Stimulated activated naive CD8-positive, alpha-beta T cell treated with anti-CD3 and anti-CD28 coated beads, Interleukin-15, Interleukin-2, amounts not matched to agents 100 ng/mL and 50 ng/mL, for 24 hours (primary cell): ENCODE measurements around the gene PRDM1.
"Not testable (repeated sequence)": the region's sequence is repeated elsewhere in the genome, so short reads cannot be mapped to it uniquely, and the experiment has no call there.

ENCODE experiments used
- H3K27ac Mint-ChIP-seq: one replicate; pipeline ENCODE4 v1.8.0; 2021; ENCODE audit warnings: mild to moderate bottlenecking, mixed read lengths
- H3K27me3 Mint-ChIP-seq: one replicate; pipeline ENCODE4 v1.8.0; 2021; ENCODE audit warnings: mixed read lengths
- H3K36me3 Mint-ChIP-seq: one replicate; pipeline ENCODE4 v1.8.0; 2021; ENCODE audit warnings: low read depth, mixed read lengths
- H3K4me1 Mint-ChIP-seq: one replicate; pipeline ENCODE4 v1.8.0; 2021; ENCODE audit warnings: low read depth, mixed read lengths
- H3K4me3 Mint-ChIP-seq: one replicate; pipeline ENCODE4 v1.8.0; 2021; ENCODE audit warnings: mild to moderate bottlenecking, mixed read lengths
- H3K9me3 Mint-ChIP-seq: one replicate; pipeline ENCODE4 v1.8.0; 2021; ENCODE audit warnings: mixed read lengths

PRDM1 gene

GRCh38 chr6:106145144-106145543 lies 59.0 kb downstream of the PRDM1 start:
- H3K4me3 Mint-ChIP-seq, result no peak overlapping the region

GRCh38 chr6:106145741-106146227 lies 59.6 kb downstream of the PRDM1 start:
- Mint-ChIP-seq H3K27ac (no peak overlapping the region), H3K4me3 (no peak overlapping the region), H3K9me3 (no peaks in the 10 kb centered on the region), H3K27me3 (no peaks in the 10 kb centered on the region), H3K36me3 (no peaks in the 10 kb centered on the region), H3K4me1 (peaks cover 79% of the 10 kb centered on the region)

More at GRCh38 chr6:106145144-106145543, 59.0 kb downstream of the PRDM1 start:
- no peak overlapping the region for H3K27ac Mint-ChIP-seq
- peaks cover 85% of the 10 kb centered on the region for H3K4me1 Mint-ChIP-seq
- no peaks in the 10 kb centered on the region for H3K9me3 Mint-ChIP-seq
- no peaks in the 10 kb centered on the region for H3K36me3 Mint-ChIP-seq
- no peaks in the 10 kb centered on the region for H3K27me3 Mint-ChIP-seq

- Mint-ChIP-seq H3K27ac (no peak overlapping the region), H3K27me3 (no peaks in the 10 kb centered on the region), H3K4me1 (peaks cover 76% of the 10 kb centered on the region), H3K9me3 (no peaks in the 10 kb centered on the region), H3K36me3 (no peaks in the 10 kb centered on the region), H3K4me3 (no peak overlapping the region)
These were observed 60.8 kb downstream of the PRDM1 start for GRCh38 chr6:106146852-106147351.

- H3K4me1 Mint-ChIP-seq, result peaks cover 76% of the 10 kb centered on the region
- H3K36me3 Mint-ChIP-seq, result no peaks in the 10 kb centered on the region
- H3K27me3 Mint-ChIP-seq, result no peaks in the 10 kb centered on the region
- no peak overlapping the region for H3K27ac Mint-ChIP-seq
- H3K9me3 Mint-ChIP-seq, result no peaks in the 10 kb centered on the region
- H3K4me3 Mint-ChIP-seq, result no peak overlapping the region
These were observed 61.3 kb downstream of the PRDM1 start for GRCh38 chr6:106147476-106147875.

GRCh38 chr6:106149472-106150069 lies 63.4 kb downstream of the PRDM1 start:
- Mint-ChIP-seq H3K4me1 (peaks cover 63% of the 10 kb centered on the region), H3K9me3 (peaks cover 3% of the 10 kb centered on the region), H3K4me3 (no peak overlapping the region), H3K36me3 (no peaks in the 10 kb centered on the region), H3K27ac (peak overlapping the region; percentile 85), H3K27me3 (no peaks in the 10 kb centered on the region)

DNA sequence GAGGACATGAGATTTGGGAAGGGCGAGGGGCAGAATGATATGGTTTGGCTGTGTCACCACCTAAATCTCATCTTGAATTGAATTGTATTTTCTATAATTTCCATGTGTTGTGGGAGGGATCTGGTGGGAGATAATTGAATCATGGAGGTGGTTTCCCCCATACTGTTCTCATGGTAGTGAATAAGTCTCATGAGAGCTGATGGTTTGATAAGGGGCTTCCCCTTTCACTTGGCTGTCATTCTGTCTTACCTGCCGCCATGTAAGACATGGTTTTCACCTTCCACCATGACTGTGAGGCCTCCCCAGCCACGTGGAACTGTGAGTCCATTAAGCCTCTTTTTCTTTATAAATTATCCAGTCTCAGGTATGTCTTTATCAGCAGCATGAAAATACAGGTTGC lies 66.3 kb downstream of the PRDM1 start:
- not testable (repeated sequence) for H3K4me3 Mint-ChIP-seq, H3K9me3 Mint-ChIP-seq, H3K36me3 Mint-ChIP-seq, H3K27me3 Mint-ChIP-seq
- H3K27ac Mint-ChIP-seq, result peak overlapping the region; percentile 86
- H3K4me1 Mint-ChIP-seq, result peaks cover 39% of the 10 kb centered on the region

DNA sequence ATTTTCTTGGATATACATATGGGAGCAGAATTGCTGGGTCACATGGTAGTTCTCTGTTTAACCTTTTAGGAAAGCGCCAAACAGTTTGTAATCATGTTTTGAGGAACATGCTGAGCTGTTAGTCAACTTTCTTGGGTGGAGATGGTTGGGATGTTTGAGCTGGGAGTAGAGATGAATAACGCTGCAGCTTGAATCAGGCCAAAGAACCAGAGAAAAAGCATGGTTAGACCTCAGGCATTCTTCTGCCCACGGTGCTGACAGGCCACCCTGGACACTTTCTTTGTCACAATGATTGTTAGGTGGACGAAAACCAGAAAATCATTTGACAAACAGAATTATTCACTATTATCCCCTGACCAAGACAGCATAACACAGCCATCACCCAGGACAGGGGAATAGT lies 66.8 kb downstream of the PRDM1 start:
- H3K4me1 Mint-ChIP-seq, result peaks cover 39% of the 10 kb centered on the region

DNA sequence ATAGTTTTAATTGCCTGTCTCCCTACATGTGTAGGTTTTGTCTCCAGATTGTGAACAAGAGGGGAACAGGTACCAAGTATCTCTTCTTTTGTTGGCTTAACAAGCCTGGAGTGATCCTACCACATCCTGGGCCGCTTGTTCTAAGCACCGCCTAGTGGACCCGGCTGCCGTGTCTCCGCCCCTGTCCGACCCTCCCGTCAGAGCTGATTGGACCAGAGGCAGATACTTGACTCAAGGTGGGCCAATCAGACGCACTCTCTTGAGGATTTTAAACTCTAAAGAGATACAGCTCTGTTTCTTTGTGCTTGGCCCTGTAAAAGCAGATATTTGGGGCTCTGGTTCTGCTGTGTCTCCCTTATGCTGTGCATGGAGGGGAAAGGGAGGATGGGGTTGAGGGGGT lies 68.2 kb downstream of the PRDM1 start:
- Mint-ChIP-seq H3K27ac (no peak overlapping the region), H3K36me3 (no peaks in the 10 kb centered on the region), H3K27me3 (no peaks in the 10 kb centered on the region), H3K9me3 (peaks cover 3% of the 10 kb centered on the region), H3K4me1 (peaks cover 27% of the 10 kb centered on the region), H3K4me3 (no peak overlapping the region)

More for the DNA sequence above, 66.8 kb downstream of the PRDM1 start:
- no peaks in the 10 kb centered on the region for H3K27me3 Mint-ChIP-seq
- no peak overlapping the region for H3K4me3 Mint-ChIP-seq
- H3K9me3 Mint-ChIP-seq, result peaks cover 3% of the 10 kb centered on the region
- peak overlapping the region; percentile 41 for H3K27ac Mint-ChIP-seq
- no peaks in the 10 kb centered on the region for H3K36me3 Mint-ChIP-seq

DNA sequence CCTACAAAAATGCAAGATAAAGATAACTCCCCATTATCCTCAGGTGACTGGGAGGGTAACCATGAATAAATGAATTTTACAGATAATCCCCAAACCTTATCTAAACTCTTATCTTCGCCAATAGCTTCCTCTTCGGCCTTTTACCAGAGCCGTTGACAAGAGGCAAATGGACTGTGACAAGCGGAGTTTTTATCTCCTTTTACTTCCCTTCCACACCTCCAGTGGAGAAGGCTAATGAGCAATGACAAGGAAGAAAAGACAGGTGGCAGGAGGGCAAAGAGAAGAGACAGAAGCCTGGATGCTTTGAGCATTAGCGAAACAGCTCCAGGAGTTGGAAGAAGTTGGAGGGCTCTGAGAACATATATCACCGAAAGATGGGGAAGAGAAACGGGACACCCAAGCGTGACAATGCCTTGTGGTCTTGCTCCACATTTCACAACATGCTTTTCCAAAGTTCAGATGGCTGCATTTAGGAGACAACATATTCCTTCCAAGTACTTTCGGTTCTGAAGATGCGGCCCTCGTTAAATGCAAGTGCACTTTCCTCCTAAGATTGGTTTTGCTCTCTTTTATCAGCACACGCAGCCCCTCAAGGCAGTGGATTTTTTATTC lies 69.2 kb downstream of the PRDM1 start:
- no peaks in the 10 kb centered on the region for H3K36me3 Mint-ChIP-seq
- H3K9me3 Mint-ChIP-seq, result peaks cover 3% of the 10 kb centered on the region
- no peaks in the 10 kb centered on the region for H3K27me3 Mint-ChIP-seq
- no peak overlapping the region for H3K4me3 Mint-ChIP-seq
- peaks cover 22% of the 10 kb centered on the region for H3K4me1 Mint-ChIP-seq
- H3K27ac Mint-ChIP-seq, result no peak overlapping the region

DNA sequence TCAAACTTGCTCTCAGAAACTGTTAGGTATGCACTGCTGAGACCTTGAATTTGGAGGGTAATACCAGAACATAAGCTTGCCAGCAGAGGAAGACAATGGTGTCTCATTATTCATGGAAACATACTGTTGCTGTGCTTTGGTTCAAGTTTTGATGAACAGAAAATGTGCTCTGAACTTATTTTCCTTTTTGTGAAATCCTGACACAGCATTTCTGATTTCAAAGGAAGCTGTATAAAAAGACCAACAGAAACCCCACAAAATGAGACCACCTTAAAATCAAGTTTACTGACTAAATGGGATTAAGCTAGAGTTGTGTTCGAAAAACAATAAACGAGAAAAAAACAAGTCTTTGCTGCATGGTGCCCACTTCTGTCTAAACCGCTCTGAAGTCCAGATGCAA lies 70.3 kb downstream of the PRDM1 start:
- Mint-ChIP-seq H3K27me3 (no peaks in the 10 kb centered on the region), H3K9me3 (peaks cover 3% of the 10 kb centered on the region), H3K27ac (no peak overlapping the region), H3K4me1 (peaks cover 20% of the 10 kb centered on the region), H3K36me3 (no peaks in the 10 kb centered on the region), H3K4me3 (no peak overlapping the region)

DNA sequence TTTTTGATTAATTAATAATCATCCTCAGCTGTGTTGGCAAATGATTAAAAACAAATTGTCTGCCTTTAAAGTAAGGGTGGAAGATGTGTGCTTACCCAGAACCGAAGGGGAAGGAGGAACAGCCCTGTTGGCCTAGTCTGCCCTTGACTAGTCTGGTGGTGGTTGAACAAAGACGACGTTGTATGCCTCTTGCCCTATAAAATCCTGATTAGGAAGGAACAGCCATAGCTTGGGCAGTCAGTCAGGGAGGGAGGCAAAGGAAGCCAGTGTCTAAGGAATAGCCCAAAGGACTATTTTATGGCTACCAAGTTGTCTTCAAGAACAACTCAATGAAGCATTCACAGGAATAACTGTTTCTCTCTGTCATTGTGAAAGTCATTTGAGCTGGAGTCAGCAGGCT lies 70.7 kb downstream of the PRDM1 start:
- no peak overlapping the region for H3K4me3 Mint-ChIP-seq
- H3K36me3 Mint-ChIP-seq, result no peaks in the 10 kb centered on the region
- peaks cover 3% of the 10 kb centered on the region for H3K9me3 Mint-ChIP-seq
- H3K27ac Mint-ChIP-seq, result no peak overlapping the region
- no peaks in the 10 kb centered on the region for H3K27me3 Mint-ChIP-seq
- peaks cover 15% of the 10 kb centered on the region for H3K4me1 Mint-ChIP-seq

DNA sequence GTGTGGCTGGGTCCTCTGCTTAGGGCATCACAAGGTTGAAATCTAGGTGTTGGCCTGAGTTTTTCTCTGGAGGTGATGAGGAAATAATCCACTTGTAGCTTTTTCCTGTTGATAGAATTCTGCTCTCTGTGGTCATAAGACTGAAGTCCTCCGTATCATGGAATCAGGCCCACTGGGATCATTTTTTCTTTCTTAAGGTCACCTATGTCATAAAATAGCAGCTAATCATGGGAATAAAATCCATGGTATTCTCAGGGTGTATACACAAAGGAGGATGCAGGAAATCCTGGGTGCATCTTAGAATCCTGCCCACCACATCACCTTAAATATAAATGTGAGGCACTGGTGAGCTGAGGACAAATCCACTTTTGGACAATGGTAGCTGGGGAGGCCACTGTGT lies 72.7 kb downstream of the PRDM1 start:
- Mint-ChIP-seq H3K36me3 (no peaks in the 10 kb centered on the region), H3K27me3 (no peaks in the 10 kb centered on the region), H3K9me3 (no peaks in the 10 kb centered on the region), H3K27ac (no peak overlapping the region), H3K4me1 (peaks cover 19% of the 10 kb centered on the region), H3K4me3 (no peak overlapping the region)
